Measurements from ENCODE around the gene GABBR1. TPM values are rescaled to one million over a fixed set of nuclear protein-coding genes. Genes with fewer than 3 reads are reported as not detected.

The GABBR1 gene
- polyA plus RNA-seq, 12 donors = 25.4 to 85.6 (median 28.3) TPM; not detected in 1

- DNase-seq = no peak
Measured at GRCh38 chr6:29625337-29625930, 7.5 kb downstream of the GABBR1 start.

- no peak for DNase-seq
Measured at GRCh38 chr6:29624520-29624961, 8.4 kb downstream of the GABBR1 start.

- no peak for DNase-seq
Measured at GRCh38 chr6:29620630-29621029, 12.4 kb downstream of the GABBR1 start.

- DNase-seq = no peak
Measured at GRCh38 chr6:29619578-29620160, 13.3 kb downstream of the GABBR1 start.

- no peak for DNase-seq
Measured at GRCh38 chr6:29617782-29618554, 15.0 kb downstream of the GABBR1 start.

GRCh38 chr6:29611426-29611825 is 21.6 kb downstream of the GABBR1 start:
- no peak for DNase-seq

- no peak for DNase-seq
Measured at GRCh38 chr6:29610540-29610939, 22.4 kb downstream of the GABBR1 start.

- DNase-seq = no peak
Measured at GRCh38 chr6:29608131-29608530, 24.9 kb downstream of the GABBR1 start.

GRCh38 chr6:29603930-29604329 is 29.1 kb downstream of the GABBR1 start:
- DNase-seq = no peak

- no peak for DNase-seq
Measured at GRCh38 chr6:29603456-29603855, 29.5 kb downstream of the GABBR1 start.

- DNase-seq = no peak
Measured at GRCh38 chr6:29602564-29603361, 30.2 kb downstream of the GABBR1 start.

- no peak for DNase-seq
Measured at GRCh38 chr6:29598172-29598747, 34.7 kb downstream of the GABBR1 start.

- no peak for DNase-seq
Measured at GRCh38 chr6:29597184-29597583, 35.8 kb downstream of the GABBR1 start.

- no peak for DNase-seq
Measured at GRCh38 chr6:29596381-29596900, 36.5 kb downstream of the GABBR1 start.

GRCh38 chr6:29593199-29593855 is 39.7 kb downstream of the GABBR1 start:
- DNase-seq = no peak

- DNase-seq = no peak
Measured at GRCh38 chr6:29591677-29592076, 41.3 kb downstream of the GABBR1 start.

- DNase-seq = no peak
Measured at GRCh38 chr6:29590218-29590808, 42.7 kb downstream of the GABBR1 start.

GRCh38 chr6:29589423-29590048 is 43.4 kb downstream of the GABBR1 start:
- DNase-seq = peak; percentile 51

- DNase-seq = no peak
Measured at GRCh38 chr6:29584821-29585220, 48.2 kb downstream of the GABBR1 start, which contains the start of gene OR2H2. TSS of gene OR2H2 (plus strand) at chr6:29585121. CDS start at chr6:29587945, 2,824 bp downstream.

- no peak for DNase-seq
Measured at GRCh38 chr6:29577544-29577943, 55.4 kb downstream of the GABBR1 start.

All from muscle of arm (tissue), 12 donors.